OCI-LY7 (cell line): ENCODE data around the gene SULT1E1. TPM values are rescaled to one million over a fixed set of nuclear protein-coding genes. Genes with fewer than 3 reads are reported as not detected.

ENCODE experiments used
- BruUV-seq: library from RNA; stranded (reverse); fragments of 400-500 nt; replicated peaks from 2 replicates; lab custom pipeline; 2021; lab: Mats Ljungman, UMichigan
- CTCF ChIA-PET: fragments of 300-600 bp; sonication (Branson Sonifier 250); formaldehyde crosslinking; loops from one replicate; lab custom pipeline; 2022; ENCODE audit warnings: antibody characterized with exemption; ENCODE audit not compliant: unreplicated experiment; lab: Charles Lee
- POLR2A ChIA-PET: fragments of 300-600 bp; sonication (Branson Sonifier 250); formaldehyde crosslinking; loops from one replicate; lab custom pipeline; 2022; ENCODE audit warnings: antibody characterized with exemption; lab: Charles Lee
- DNase-seq: peaks from one replicate; pipeline ENCODE4 v3.0.0-alpha.2; 2015; ENCODE audit warnings: low spot score
- H2AFZ ChIP-seq: fragments of 200-600 bp; sonication (generic), shearing (Covaris generic); 2 replicates; pipeline ENCODE4 v1.6.1; 2014; ENCODE audit warnings: mild to moderate bottlenecking, antibody characterized with exemption, low read length, moderate library complexity
- H3K27ac ChIP-seq: fragments of 200-600 bp; sonication (generic); 2 replicates; pipeline ENCODE4 v1.5.1; 2014; ENCODE audit warnings: mixed run types, low read depth, mild to moderate bottlenecking, moderate library complexity, low read length, inconsistent platforms; ENCODE audit not compliant: poor library complexity, severe bottlenecking
- H3K36me3 ChIP-seq: fragments of 200-600 bp; sonication (generic); 2 replicates; pipeline ENCODE4 v1.6.1; 2014; ENCODE audit warnings: mild to moderate bottlenecking, antibody characterized with exemption, low read length, moderate library complexity, mixed read lengths; ENCODE audit not compliant: insufficient read depth
- H3K4me1 ChIP-seq: fragments of 200-600 bp; sonication (generic); 2 replicates; pipeline ENCODE4 v1.5.1; 2014; ENCODE audit warnings: mild to moderate bottlenecking, low read length; ENCODE audit not compliant: insufficient read depth, poor library complexity, severe bottlenecking
- H3K4me2 ChIP-seq: fragments of 200-600 bp; sonication (generic); 2 replicates; pipeline ENCODE4 v1.6.1; 2014; ENCODE audit warnings: mild to moderate bottlenecking, low read length
- H3K4me3 ChIP-seq: fragments of 200-600 bp; sonication (generic); 2 replicates; pipeline ENCODE4 v1.5.1; 2014; ENCODE audit warnings: mild to moderate bottlenecking, low read depth, low read length; ENCODE audit not compliant: poor library complexity, severe bottlenecking
- H3K79me2 ChIP-seq: fragments of 200-600 bp; sonication (generic); 2 replicates; pipeline ENCODE4 v1.6.1; 2016; ENCODE audit warnings: low read depth, mild to moderate bottlenecking, low read length, moderate library complexity, mixed read lengths; ENCODE audit not compliant: insufficient read depth
- H3K9me2 ChIP-seq: fragments of 200-600 bp; sonication (generic); 2 replicates; pipeline ENCODE4 v1.6.1; 2016; ENCODE audit warnings: mild to moderate bottlenecking, low read length, mixed read lengths; ENCODE audit not compliant: insufficient read depth
- H3K9me3 ChIP-seq: fragments of 200-600 bp; sonication (generic); 2 replicates; pipeline ENCODE4 v1.6.1; 2014; ENCODE audit warnings: mild to moderate bottlenecking, mixed run types, low read length, mixed read lengths
- H4K20me1 ChIP-seq: fragments of 200-600 bp; sonication (generic); 2 replicates; pipeline ENCODE4 v1.6.1; 2014; ENCODE audit warnings: mild to moderate bottlenecking, antibody characterized with exemption, low read length, moderate library complexity, mixed read lengths; ENCODE audit not compliant: insufficient read depth
- EZH2phosphoT487 ChIP-seq: fragments of 200-600 bp; sonication (generic); IDR thresholded peaks from 2 replicates; pipeline ENCODE4 v1.6.1; 2018; ENCODE audit warnings: low read depth, borderline replicate concordance, mild to moderate bottlenecking, mixed run types, antibody characterized with exemption, low read length, moderate library complexity, mixed read lengths
- intact Hi-C: fragments of 100-400 bp; cut with micrococcal nuclease; formaldehyde crosslinking; loops from one replicate; pipeline ENCODE4 v1.10.0; 2022; ENCODE audit not compliant: unreplicated experiment
- total RNA-seq, 2 experiments: library from RNA; depleted of rRNA in 1 of 2; stranded (reverse); fragments of >200 nt in 1 of 2; shearing (Covaris generic) in 1 of 2; gene quantifications; 2 replicates each; pipeline ENCODE4 v1.2.3, GENCODE V29; 2014 to 2022
- TF ChIP-seq, protein P1 (sequence below): fragments of 200-600 bp; sonication (generic); conservative IDR thresholded peaks from 2 replicates; pipeline ENCODE4 v1.5.1; 2014; ENCODE audit warnings: mild to moderate bottlenecking, antibody characterized with exemption, low read length, moderate library complexity, mixed read lengths

Gene SULT1E1
- total RNA-seq, 2 experiments from 2014 or later, result not detected

DNA sequence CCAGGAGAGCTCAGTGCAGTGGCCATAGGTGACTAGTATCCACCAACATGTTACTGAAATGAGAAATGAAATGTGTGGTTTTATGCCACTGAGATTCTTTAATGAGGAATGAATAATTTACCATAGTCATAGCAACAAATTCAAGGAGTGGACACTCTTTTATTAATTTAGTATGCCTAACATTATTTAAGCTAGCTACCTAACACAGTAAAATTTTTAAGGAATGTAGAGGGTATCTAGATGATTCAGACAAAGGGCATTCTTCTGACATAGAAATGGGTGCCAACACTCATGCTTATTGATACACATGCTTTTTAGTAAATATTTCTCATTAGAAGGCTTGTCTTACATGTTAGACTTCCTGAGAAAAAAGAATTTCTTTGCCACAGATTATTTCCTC, 66.2 kb downstream of the SULT1E1 start:
- POLR2A ChIA-PET, result no interaction called here

More for the DNA sequence above, 66.2 kb downstream of the SULT1E1 start:
- Histone ChIP-seq H3K79me2 (no peaks in the 10 kb centered on the region), H3K4me3 (no peak overlapping the region), H3K9me2 (no peaks in the 10 kb centered on the region), H3K27ac (no peak overlapping the region), H2AFZ (no peak overlapping the region), H3K4me1 (no peaks in the 10 kb centered on the region), H3K36me3 (no peaks in the 10 kb centered on the region), H4K20me1 (no peaks in the 10 kb centered on the region), H3K9me3 (no peaks in the 10 kb centered on the region), H3K4me2 (no peak overlapping the region)
- TF ChIP-seq EZH2phosphoT487, result no peak
- TF ChIP-seq, protein P1, sequence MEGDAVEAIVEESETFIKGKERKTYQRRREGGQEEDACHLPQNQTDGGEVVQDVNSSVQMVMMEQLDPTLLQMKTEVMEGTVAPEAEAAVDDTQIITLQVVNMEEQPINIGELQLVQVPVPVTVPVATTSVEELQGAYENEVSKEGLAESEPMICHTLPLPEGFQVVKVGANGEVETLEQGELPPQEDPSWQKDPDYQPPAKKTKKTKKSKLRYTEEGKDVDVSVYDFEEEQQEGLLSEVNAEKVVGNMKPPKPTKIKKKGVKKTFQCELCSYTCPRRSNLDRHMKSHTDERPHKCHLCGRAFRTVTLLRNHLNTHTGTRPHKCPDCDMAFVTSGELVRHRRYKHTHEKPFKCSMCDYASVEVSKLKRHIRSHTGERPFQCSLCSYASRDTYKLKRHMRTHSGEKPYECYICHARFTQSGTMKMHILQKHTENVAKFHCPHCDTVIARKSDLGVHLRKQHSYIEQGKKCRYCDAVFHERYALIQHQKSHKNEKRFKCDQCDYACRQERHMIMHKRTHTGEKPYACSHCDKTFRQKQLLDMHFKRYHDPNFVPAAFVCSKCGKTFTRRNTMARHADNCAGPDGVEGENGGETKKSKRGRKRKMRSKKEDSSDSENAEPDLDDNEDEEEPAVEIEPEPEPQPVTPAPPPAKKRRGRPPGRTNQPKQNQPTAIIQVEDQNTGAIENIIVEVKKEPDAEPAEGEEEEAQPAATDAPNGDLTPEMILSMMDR, result no peak
- DNase-seq, result no peak
- BruUV-seq, result no TSS peak
- intact Hi-C loops, result no loop called here
- CTCF ChIA-PET, result no interaction called here

Other genes starting within 250 kb of the SULT1E1 start
- not detected in 2 replicates for gene UGT2A2, start 220.5 kb downstream of the SULT1E1 start, total RNA-seq (2014; rRNA removed; shearing (Covaris generic))
- not detected in 2 replicates for gene UGT2A2, start 220.5 kb downstream of the SULT1E1 start, total RNA-seq (2022)
- not detected in 2 replicates for gene UGT2A1, start 206.9 kb downstream of the SULT1E1 start, total RNA-seq (2014; rRNA removed; shearing (Covaris generic))
- not detected in 2 replicates for gene UGT2A1, start 206.9 kb downstream of the SULT1E1 start, total RNA-seq (2022)
- gene SULT1B1, start 99.5 kb downstream of the SULT1E1 start, total RNA-seq (2014; rRNA removed; shearing (Covaris generic)), result not detected in 2 replicates
- gene SULT1B1, start 99.5 kb downstream of the SULT1E1 start, total RNA-seq (2022), result 0.08 TPM in 1 of 2 replicates, not detected in the other
- not detected in 2 replicates for gene CSN1S1, start 70.9 kb upstream of the SULT1E1 start, total RNA-seq (2014; rRNA removed; shearing (Covaris generic))
- not detected in 2 replicates for gene CSN1S1, start 70.9 kb upstream of the SULT1E1 start, total RNA-seq (2022)
- gene CSN2, start 105.6 kb upstream of the SULT1E1 start, total RNA-seq (2014; rRNA removed; shearing (Covaris generic)), result not detected in 2 replicates
- not detected in 2 replicates for gene CSN2, start 105.6 kb upstream of the SULT1E1 start, total RNA-seq (2022)
- gene STATH, start 135.8 kb upstream of the SULT1E1 start, total RNA-seq (2014; rRNA removed; shearing (Covaris generic)), result not detected in 2 replicates
- gene STATH, start 135.8 kb upstream of the SULT1E1 start, total RNA-seq (2022), result not detected in 2 replicates
- not detected in 2 replicates for gene HTN3, start 168.3 kb upstream of the SULT1E1 start, total RNA-seq (2014; rRNA removed; shearing (Covaris generic))
- gene HTN3, start 168.3 kb upstream of the SULT1E1 start, total RNA-seq (2022), result not detected in 2 replicates
- gene HTN1, start 190.3 kb upstream of the SULT1E1 start, total RNA-seq (2014; rRNA removed; shearing (Covaris generic)), result not detected in 2 replicates
- not detected in 2 replicates for gene HTN1, start 190.3 kb upstream of the SULT1E1 start, total RNA-seq (2022)